ENCODE results near the gene ZNF84. TPM values are rescaled to one million over a fixed set of nuclear protein-coding genes. Genes with fewer than 3 reads are reported as not detected.

ZNF84 gene

Small RNAs within 50 kb of the gene (small RNA-seq; reads per million reads assigned to genes)
- not detected for gene RNU4ATAC12P (ENCODE audit: insufficient read depth)
